ENCODE measurements around the gene NUDT16L1.

The NUDT16L1 gene

GRCh38 chr16:4684058-4684715 lies 9.2 kb upstream of the NUDT16L1 start:
- no peak for TF ChIP-seq CTCF (IDR thresholded peaks at IDR 0.05; ENCODE audit: borderline replicate concordance, insufficient read depth, low read depth, low read length)
- H3K4me3 ChIP-seq (ENCODE audit: low read depth, low read length) = no peak overlapping the region

- no peak for TF ChIP-seq CTCF (IDR thresholded peaks at IDR 0.05; ENCODE audit: borderline replicate concordance, insufficient read depth, low read depth, low read length)
- no peak overlapping the region for H3K4me3 ChIP-seq (ENCODE audit: low read depth, low read length)
These were observed 8.6 kb upstream of the NUDT16L1 start for GRCh38 chr16:4684763-4685162.

- no peak for TF ChIP-seq CTCF (IDR thresholded peaks at IDR 0.05; ENCODE audit: borderline replicate concordance, insufficient read depth, low read depth, low read length)
- H3K4me3 ChIP-seq (ENCODE audit: low read depth, low read length) = no peak overlapping the region
These were observed 8.1 kb upstream of the NUDT16L1 start for GRCh38 chr16:4685292-4685691.

- TF ChIP-seq CTCF (IDR thresholded peaks at IDR 0.05; ENCODE audit: borderline replicate concordance, insufficient read depth, low read depth, low read length) = no peak
- H3K4me3 ChIP-seq (ENCODE audit: low read depth, low read length) = no peak overlapping the region
These were observed 7.4 kb upstream of the NUDT16L1 start for GRCh38 chr16:4685776-4686496.

- no peak overlapping the region for H3K4me3 ChIP-seq (ENCODE audit: low read depth, low read length)
- TF ChIP-seq CTCF (IDR thresholded peaks at IDR 0.05; ENCODE audit: borderline replicate concordance, insufficient read depth, low read depth, low read length) = no peak
These were observed 6.7 kb upstream of the NUDT16L1 start for GRCh38 chr16:4686497-4687210.

- no peak for TF ChIP-seq CTCF (IDR thresholded peaks at IDR 0.05; ENCODE audit: borderline replicate concordance, insufficient read depth, low read depth, low read length)
These were observed 5.9 kb upstream of the NUDT16L1 start for GRCh38 chr16:4687416-4687815.

More at GRCh38 chr16:4687416-4687815, 5.9 kb upstream of the NUDT16L1 start:
- H3K4me3 ChIP-seq (ENCODE audit: low read depth, low read length) = no peak overlapping the region

Measured in GM12875 (cell line).